Measurements from ENCODE around the gene AMER3.

The AMER3 gene

GRCh38 chr2:130760754-130761751, 5.7 kb downstream of the AMER3 start:
- no peak overlapping the region for H3K4me3 ChIP-seq (ENCODE audit: low read depth, low read length)
- TF ChIP-seq CTCF (IDR thresholded peaks at IDR 0.05; ENCODE audit: low read depth, low read length): no peak
- TF ChIP-seq POLR2A (IDR thresholded peaks at IDR 0.05; ENCODE audit: extremely low read depth, insufficient read length): no peak
- no peak for TF ChIP-seq MYC (IDR thresholded peaks at IDR 0.05; ENCODE audit: low read depth, low read length)
- TF ChIP-seq, protein P1, sequence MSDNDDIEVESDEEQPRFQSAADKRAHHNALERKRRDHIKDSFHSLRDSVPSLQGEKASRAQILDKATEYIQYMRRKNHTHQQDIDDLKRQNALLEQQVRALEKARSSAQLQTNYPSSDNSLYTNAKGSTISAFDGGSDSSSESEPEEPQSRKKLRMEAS (IDR thresholded peaks at IDR 0.05; ENCODE audit: low read depth, low read length): no peak
- no peak for DNase-seq (ENCODE audit: low read depth)

GRCh38 chr2:130762031-130762909, 6.9 kb downstream of the AMER3 start:
- DNase-seq (ENCODE audit: low read depth): no peak
- no peak for TF ChIP-seq CTCF (IDR thresholded peaks at IDR 0.05; ENCODE audit: low read depth, low read length)
- TF ChIP-seq MYC (IDR thresholded peaks at IDR 0.05; ENCODE audit: low read depth, low read length): no peak
- TF ChIP-seq, protein P1 (IDR thresholded peaks at IDR 0.05; ENCODE audit: low read depth, low read length): no peak
- TF ChIP-seq POLR2A (IDR thresholded peaks at IDR 0.05; ENCODE audit: extremely low read depth, insufficient read length): no peak
- no peak overlapping the region for H3K4me3 ChIP-seq (ENCODE audit: low read depth, low read length)

DNA sequence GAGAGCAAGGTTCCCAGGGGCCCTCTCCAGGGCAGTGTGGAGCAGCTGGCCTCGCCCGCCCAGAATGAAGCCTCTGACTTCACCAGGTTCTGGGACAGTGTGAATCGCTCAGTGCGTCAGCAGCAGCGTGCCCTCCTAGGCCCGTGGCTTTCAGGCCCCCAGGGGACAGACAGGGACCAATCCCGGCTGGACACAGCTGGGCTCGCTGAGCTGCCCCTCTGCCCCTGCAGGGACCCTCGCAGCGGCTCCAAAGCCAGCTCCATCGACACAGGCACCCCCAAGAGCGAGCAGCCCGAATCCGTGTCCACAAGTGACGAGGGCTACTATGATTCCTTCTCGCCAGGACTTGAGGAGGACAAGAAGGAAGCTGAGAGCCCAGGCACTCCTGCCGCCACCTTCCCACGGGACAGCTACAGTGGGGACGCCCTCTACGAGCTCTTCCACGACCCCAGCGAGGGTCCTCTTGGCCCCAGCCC, 7.6 kb downstream of the AMER3 start:
- TF ChIP-seq CTCF (IDR thresholded peaks at IDR 0.05; ENCODE audit: low read depth, low read length) (no peak), POLR2A (IDR thresholded peaks at IDR 0.05; ENCODE audit: extremely low read depth, insufficient read length) (no peak), MYC (IDR thresholded peaks at IDR 0.05; ENCODE audit: low read depth, low read length) (no peak)
- TF ChIP-seq, protein P1 (IDR thresholded peaks at IDR 0.05; ENCODE audit: low read depth, low read length): no peak
- H3K4me3 ChIP-seq (ENCODE audit: low read depth, low read length): no peak overlapping the region
- no peak for DNase-seq (ENCODE audit: low read depth)

DNA sequence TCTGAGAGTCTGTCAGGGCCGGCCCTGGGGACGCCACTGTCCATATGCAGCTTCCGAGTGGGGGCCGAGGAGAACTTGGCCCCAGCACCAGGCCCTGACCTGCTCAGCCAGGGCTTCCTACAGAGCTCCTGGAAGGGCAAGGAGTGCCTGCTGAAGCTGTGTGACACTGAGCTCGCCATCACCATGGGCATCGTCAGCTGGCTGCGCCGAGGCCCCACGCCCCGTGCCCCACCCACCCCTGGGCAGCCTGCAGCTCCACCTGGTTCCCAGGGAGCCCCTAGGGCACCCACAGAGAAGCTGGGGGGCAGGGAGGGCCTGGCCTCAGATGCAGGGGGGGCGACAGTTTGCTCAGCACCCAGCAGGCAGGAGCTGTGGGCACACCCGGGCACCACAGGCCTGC, 8.1 kb downstream of the AMER3 start:
- DNase-seq (ENCODE audit: low read depth): no peak
- no peak overlapping the region for H3K4me3 ChIP-seq (ENCODE audit: low read depth, low read length)
- TF ChIP-seq POLR2A (IDR thresholded peaks at IDR 0.05; ENCODE audit: extremely low read depth, insufficient read length) (no peak), CTCF (IDR thresholded peaks at IDR 0.05; ENCODE audit: low read depth, low read length) (no peak), MYC (IDR thresholded peaks at IDR 0.05; ENCODE audit: low read depth, low read length) (no peak)
- TF ChIP-seq, protein P1 (IDR thresholded peaks at IDR 0.05; ENCODE audit: low read depth, low read length): no peak

DNA sequence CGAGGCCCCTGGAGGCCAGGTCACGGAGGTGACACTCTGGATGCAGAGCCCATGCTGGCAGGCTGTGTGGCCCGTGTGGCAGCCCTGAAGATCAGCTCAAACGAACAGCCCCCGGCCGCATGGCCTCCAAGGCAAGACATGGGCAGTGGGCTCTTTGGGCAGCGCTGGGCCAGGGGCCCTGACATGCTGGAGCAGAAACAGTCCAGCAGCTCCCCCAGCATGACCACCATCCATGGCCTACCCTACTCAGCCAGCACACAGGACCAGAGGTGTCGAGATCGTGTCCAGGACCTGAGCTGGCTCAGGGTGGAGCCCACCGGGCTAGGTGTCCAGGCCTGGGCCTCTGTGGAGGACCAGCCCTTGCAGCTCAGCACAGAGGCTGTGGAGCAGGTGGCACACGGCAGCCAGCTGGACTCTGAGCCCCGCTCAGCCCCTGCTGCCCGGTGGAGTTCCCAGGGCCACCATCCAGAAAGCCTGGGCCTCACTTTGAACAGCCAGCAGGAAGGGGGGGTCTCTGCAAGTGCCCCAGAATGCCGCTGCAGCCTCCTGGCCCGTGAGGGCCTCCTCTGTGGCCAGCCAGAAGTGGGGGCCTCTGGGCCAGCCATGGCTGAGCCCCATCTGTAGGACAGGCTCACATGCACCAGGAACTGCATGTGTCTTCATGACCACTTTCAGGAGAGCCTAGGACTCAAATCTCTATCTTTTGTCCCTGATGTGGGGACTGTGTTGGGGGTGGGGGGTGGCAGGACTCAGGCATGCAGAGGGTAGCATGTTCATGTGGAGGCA, 8.9 kb downstream of the AMER3 start:
- no peak overlapping the region for H3K4me3 ChIP-seq (ENCODE audit: low read depth, low read length)
- no peak for DNase-seq (ENCODE audit: low read depth)
- TF ChIP-seq CTCF (IDR thresholded peaks at IDR 0.05; ENCODE audit: low read depth, low read length) (no peak), MYC (IDR thresholded peaks at IDR 0.05; ENCODE audit: low read depth, low read length) (no peak), POLR2A (IDR thresholded peaks at IDR 0.05; ENCODE audit: extremely low read depth, insufficient read length) (no peak)
- TF ChIP-seq, protein P1 (IDR thresholded peaks at IDR 0.05; ENCODE audit: low read depth, low read length): no peak
